LHCN-M2 (cell line): ENCODE results near the gene ALOXE3. TPM values are rescaled to one million over a fixed set of nuclear protein-coding genes. Genes with fewer than 3 reads are reported as not detected.
"Not testable (repeated sequence)": the region's sequence is repeated elsewhere in the genome, so short reads cannot be mapped to it uniquely, and the experiment has no call there.

ENCODE experiments used
- DNase-seq: peaks from one replicate; pipeline ENCODE4 v3.0.0-alpha.2; 2012; ENCODE audit warnings: low read depth
- total RNA-seq: library from RNA; depleted of rRNA; stranded (reverse); fragments of >200 nt; gene quantifications from 2 replicates; pipeline ENCODE4 v1.2.3, GENCODE V29; 2014

The ALOXE3 gene
- total RNA-seq, 1 experiment from 2014 or later: not detected

DNA sequence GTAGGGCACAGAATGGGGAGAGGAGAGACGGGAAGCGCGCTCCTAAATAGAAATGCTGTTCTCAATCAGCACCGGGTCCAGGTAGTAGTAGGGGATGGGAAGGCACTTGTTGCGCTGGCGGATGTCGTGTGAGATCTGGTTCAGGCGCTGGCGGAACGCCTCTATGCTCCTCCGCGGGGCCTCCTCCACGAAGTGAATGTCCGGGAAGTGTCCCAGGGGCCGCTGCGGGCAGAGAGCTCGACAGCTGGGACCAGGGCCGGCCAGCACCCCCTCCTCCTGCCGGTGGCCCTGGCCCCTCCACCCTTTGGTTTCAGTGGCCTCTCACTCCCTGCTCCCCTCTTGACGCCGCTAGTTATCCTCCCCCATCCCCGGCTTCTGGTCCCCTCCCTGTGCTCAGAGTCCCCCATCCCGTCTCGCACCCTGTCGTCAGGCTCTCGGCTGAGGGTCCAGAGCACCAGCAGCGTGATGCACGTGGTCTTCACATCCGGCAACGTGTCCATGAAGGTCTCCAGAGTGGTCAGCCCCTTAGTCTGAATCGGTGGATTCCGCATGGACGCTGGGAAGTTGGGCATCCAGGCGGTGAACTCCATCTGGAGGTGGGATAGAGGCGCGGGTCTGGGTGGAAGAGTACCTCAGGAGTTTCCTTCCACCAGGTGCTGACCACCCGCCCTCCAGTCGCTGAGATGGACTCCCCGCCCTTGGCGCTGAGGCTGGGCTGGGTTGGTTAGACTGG, 45.4 kb downstream of the ALOXE3 start:
- no peak for DNase-seq

DNA sequence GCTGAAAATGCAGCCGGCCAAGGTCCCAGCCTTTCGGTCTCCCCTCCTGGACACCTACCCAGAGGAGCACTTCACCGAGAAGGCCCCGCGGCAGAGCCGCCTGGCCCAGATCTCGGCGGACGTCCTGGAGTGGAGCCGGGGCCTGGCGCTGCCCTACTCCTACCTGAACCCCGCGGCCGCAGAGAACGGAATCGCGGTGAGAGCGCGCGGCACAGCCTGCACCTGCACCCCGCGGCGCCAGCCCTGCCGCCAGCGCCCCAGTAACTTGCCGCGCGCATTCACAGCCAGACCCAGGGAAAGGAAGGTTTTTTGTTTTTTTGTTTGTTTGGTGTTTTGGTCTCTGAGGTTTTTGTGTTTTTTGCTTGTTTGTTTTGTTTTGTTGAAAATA, 46.0 kb downstream of the ALOXE3 start:
- DNase-seq: no peak

DNA sequence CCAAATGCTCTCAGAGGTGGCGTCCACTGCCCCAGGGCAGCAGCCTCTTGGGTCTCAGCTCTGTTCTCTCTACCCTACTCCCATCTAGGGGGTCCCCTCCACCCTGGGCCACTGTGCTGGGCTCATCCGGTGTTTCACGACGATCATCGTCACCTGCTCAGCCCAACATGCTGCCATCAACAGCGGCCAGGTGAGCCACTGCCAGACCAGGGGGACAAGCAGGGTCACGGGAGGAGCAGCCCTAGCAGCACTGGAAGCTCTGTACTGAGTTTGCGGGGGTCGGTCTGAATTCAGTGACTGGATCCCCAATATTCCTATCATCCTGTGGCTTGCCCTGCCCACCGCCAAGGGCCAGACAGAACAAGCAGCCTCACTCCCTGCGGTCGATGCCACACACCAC, 46.8 kb downstream of the ALOXE3 start:
- DNase-seq: no peak

DNA sequence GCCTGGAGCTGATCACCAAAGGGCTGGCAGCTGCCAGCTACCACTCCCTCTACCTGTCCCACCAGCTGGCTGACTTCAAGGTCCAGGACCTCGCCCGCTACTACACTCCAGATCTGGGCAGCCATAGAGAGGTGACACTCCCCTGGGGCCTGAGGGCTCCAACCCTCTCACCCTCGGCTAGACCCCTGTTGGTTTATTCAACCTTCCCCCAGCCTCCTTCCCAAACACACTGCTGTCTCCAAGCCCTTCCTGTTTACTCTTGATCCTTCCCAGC, 48.8 kb downstream of the ALOXE3 start:
- DNase-seq: no peak

DNA sequence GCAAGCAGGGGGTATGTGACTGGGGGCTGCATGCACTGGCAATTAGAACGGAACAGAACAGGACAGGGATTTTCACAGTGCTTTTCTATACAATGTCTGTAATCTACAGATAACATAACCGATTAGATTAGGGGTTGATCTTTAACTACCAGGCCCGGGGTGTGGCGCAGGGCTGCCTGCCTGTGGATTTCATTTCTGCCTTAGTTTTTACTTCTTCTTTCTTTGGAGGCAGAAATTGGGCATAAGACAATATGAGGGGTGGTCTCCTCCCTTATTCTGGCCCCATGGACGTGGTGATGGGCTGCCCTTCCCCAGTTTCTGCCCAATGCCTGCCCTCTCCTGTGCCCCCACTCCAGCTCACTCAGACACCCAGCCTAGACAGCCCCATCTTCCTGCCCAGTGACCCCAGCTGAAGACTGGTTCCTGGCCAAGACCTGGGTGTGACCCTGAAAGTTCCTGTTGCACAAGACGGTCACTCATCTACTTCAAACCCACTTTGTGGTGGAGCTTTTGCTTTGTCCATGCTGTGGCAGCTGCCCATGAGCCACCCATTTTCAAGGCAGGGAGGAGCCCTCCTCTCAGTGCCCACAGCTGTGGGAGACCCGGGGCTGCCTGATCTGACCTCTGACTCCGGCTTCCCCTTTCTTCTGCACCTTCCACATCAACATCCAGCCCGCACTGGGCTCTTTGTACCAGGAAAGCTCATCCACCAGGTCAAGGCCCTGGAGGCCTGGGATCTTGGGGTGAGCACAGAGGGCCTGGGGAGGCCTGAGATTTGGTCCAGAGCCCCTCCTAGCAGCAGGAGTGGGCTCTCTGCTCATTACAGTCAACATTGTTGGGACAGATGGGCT, 49.4 kb downstream of the ALOXE3 start:
- DNase-seq: no peak

DNA sequence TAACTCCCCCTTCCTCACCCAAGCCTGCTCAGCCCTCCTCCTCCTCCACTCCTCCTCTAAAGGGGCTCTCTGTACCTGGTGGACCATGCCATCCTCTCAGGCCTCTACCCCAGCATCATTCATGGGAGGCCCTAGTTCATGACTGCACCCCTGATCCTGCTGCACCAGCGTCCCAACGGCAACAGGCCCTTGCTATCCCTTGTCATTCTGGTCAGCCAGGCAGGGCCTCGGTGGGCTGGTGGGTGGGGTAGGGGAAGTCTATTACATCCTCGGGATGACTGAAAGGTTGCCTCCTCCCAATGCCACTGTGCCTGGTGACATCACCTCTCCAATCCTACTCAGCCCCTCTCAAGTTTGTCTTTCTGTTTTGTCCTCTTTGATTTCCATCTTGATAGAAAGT, 50.5 kb downstream of the ALOXE3 start:
- DNase-seq: no peak

DNA sequence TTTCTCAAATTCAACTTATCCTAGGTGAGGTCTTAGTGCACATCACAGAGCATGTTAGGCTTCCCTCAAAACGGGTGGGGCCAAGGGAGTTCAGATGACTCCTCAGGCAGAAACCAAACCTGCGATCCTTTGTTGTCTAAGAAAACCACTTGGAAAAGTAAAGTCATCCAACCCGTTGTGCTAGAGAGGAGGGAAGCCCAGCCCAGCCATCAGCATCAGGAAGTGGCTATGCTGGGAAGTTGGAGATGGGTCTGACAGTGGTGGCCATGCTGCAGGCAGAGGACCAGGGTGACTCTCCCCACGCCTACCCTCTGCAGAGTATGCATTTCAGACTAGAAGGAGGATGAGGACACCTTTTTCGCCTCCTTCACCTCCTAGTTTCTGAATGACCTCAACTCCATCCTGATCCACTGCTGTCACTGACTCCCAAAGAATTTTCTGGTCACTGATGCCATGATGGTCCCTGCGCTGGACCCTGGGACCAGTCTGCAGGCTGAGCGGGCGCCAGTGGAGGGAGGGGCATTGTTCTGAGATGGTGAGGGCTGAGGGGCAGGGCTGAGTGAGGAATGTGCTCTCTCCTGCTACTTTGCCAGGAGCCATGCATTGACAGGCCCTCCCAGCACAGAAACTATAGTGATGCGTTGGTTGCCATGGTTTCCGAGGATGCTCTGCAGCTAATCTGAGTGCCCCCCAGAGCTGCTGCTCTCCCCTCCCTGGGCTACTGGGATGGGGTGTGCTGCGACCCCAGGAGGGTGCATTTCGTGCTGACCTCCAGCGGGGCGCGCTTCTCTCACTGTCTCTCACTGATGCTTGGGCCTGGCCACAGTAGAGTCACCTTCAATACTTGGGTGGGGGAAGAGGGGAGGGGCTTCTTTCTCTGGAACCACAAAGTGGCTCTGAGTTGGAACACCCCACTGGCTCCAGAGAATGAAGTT, 51.2 kb downstream of the ALOXE3 start:
- DNase-seq: no peak

DNA sequence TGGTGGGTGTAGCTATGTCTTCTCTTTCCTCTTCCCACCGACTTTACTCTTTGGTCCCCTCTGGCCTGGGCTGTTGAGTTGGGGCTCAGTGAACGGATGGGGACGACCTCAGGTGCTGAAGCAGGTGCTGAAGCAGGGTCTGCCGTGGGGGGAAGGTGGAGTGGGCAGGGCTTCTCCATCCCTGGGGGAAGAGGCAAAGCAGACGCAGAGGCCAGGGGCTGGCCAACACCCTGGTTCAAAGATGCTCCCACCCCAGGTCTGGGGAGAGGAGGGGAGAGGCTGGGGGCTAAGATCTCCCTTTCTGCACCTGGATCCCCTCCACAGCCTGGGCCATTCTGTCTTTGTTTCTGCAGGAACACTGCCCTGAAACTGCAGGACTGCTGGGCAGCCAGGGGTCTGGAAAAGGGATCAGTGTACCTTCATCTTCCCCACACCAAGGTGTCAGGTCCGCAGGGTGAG, 53.7 kb downstream of the ALOXE3 start:
- no peak for DNase-seq

DNA sequence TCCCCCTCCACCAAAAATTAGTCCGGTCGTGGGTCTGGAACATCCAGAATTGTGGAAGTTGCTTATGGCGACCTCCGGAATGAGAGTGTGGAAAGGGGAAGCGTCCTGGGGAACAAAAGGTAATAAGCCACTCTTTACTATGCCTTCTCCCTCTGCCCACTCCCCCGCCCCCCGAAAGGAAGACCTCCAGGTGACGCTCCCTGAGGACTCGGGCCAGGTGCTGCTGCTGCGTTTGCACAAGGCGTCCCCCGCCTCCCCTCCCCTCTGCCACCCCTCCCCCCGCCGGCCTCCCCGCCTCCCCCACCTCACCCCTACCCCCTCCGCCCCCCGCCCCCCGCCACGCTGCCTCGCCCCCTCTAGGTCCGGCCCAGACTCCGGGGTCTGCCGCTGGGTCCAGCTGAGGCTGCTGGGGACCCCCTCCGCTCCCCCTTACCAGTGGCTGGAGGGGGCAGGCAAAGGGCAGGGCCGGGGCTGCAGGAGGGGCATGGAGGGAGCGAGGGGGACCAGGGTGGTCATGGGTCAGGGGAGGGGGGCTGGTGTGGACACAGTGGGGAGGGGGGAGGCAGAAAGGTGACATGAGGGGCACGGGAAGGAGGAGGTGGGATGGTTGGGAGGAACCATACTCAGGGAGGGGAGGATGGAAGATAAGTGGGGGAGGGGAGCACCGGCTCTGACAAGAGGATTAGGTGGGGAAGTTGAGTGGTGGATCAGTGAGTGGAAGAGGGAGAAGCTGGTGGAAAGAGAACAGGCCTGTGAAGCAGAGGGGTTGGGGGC, 54.4 kb downstream of the ALOXE3 start:
- no peak for DNase-seq

DNA sequence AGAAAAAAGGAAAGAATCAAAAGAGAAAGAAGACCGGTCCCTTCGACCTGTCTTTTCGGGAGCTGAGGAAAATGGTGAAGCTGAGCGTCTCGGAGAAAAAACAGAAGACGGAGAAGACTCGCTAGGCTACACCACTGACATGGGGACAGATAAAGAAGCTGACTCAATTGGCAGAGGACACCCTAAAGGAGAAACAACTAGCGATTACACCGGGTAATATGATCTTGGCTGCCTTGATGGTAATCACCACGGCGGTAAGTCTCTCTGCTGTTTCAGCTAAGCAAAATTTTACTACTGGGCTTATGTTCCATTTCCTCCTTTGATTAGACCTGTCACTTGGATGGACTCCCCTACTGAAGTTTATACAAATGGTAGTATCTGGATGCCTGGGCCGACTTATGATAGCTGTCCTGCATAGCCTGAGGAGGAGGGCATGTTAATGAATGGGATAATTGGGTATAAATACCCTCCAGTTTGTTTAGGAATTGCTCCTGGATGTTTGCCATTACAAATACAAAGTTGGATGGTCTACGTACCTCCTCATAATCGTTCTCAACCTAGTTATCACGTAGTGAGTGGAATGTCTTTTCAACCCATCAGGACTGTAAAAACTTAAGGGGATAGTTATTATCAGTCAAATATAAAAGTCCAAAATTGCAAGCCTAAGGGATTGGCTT, 55.4 kb downstream of the ALOXE3 start:
- DNase-seq: no peak

DNA sequence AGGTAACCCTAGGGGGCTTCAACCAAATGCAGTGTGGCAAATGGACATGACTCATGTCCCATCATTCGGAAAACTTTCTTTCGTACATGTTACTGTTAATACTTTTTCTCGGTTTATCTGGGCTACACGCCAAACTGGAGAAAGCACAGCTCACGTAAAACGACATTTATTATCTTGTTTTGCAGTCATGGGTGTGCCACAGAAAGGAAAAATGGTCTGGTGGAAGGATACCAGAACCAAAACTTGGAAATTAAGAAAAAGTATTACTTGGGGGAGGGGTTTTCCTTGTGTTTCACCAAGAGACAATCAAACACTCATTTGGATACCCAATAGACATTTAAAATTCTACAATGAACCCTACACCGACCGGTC, 55.9 kb downstream of the ALOXE3 start:
- no peak for DNase-seq

DNA sequence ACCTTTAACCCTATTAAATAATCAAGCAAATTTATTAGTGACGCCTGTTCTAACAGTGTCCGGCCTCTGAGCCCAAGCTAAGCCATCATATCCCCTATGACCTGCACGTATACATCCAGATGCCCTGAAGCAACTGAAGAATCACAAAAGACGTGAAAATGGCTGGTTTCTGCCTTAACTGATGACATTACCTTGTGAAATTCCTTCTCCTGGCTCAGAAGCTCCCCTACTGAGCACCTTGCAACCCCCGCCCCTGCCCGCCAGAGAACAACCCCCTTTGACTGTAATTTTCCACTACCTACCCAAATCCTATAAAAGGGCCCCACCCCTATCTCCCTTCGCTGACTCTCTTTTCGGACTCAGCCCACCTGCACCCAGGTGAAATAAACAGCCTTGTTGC, 56.5 kb downstream of the ALOXE3 start:
- DNase-seq: not testable (repeated sequence)

DNA sequence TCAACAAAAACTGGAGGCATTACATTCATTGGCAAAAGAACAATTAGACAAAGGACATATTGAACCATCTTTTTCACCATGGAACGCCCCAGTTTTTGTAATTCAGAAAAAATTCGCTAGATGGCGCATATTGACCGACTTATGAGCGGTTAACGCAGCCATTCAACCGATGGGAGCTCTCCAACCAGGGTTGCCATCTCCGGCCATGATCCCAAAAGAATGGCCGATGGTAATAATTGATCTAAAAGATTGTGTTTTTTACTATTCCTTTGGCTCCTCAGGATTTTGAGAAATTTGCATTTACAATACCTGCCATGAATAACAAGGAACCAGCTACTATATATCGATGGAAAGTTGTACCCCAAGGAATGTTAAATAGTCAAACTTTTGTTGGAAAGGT, 58.0 kb downstream of the ALOXE3 start:
- DNase-seq: peak; percentile 69

DNA sequence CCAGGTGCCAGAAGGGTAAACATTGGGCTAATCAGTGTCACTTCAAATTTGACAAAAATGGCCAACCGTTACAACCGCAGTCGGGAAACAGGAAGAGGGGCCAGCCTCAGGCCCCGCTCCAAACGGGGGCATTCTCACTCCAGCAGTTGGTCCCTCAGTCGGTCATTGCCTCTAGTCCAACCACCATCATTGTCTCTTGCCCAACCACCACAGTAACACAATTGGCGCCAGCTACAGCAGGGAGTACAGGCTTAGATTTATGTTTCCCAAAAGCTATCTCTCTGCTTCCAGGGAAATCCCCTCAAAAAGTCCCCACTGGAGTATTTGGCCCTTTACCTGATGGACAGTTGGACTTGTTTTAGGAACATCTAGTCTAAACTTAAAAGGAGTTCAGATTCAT, 59.2 kb downstream of the ALOXE3 start:
- DNase-seq: no peak

DNA sequence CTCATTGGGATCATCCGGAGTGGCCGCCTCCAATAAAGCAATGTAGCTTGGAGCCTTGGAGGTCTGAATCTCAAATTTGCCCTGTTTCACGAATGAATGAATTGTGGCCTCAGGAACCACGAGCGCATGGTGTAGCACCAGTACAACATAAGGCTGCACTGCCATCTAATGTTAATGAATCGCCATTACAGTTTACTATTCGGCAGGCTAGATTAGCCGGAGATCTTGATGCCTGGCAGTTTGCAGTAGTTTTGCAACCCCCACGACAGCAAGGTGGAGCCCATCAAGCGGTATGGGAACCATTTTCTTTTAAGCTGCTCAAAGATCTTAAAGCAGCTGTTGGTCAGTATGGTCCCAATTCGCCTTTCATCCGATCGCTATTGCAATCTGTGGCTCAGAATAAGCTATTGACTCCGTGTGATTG, 60.6 kb downstream of the ALOXE3 start:
- DNase-seq: peak; percentile 79

DNA sequence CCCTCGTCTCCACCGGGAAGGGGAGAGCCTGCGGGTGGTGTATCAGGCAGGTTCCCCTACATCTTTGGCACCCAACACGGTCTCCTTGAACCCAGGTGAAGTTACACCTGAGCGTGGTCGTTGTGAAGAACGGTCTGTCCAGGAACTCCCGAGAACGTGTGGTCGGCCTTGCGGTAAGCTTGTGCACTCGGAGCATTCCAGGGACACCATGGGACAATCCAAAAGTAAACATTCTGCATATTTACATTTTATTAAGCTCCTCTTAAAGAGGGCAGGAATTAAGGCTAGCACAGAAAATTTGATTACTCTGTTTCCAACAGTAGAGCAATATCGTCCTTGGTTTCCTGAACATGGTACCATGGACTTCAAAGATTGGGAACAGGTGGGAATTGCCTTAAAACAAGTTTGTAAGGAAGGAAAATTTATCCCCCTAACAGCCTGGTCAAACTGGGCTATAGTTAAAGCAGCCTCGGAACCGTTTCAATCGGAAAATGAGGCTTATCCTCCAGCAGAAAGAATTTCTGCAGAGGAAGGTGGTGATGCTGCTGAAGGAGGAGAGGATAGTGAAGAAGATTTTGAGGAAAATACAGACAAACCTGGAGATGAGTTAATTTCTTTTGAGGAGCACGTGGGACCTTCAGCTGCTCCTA, 61.2 kb downstream of the ALOXE3 start:
- DNase-seq: no peak

DNA sequence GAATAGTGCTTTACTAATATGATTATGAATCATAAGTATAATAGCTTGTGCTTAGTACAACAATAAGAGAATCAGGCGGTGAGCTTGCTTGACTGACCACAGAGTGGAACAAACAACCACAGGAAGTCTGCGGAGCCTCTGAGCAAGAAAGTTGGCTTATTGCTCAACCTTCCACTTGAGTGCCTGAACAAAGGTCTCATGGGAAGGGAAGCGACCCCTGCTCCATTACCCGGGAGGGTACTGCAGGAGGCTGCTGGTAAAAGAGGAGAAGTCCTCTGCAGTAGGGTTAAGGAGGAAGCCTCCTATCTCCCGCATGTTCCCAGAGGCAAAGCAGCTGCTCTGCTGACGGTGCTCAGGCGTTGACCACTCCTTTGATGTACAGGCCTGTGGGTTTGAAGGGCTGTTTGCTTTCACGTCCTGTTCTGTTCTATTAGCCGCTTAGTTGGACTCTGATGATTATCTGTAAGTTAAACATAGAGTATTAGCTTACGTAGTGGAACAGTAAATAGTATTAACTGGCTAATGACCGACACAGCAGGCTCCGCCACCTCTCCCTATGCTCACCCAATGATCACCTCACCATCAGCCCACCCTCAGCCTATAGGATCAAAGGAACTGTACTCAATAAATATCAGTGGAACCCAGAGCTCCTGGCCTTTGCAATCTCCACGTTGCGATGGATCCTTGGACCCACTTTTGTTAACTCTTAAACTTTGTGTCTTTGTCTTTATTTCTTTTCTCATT, 61.9 kb downstream of the ALOXE3 start:
- peak; percentile 86 for DNase-seq

DNA sequence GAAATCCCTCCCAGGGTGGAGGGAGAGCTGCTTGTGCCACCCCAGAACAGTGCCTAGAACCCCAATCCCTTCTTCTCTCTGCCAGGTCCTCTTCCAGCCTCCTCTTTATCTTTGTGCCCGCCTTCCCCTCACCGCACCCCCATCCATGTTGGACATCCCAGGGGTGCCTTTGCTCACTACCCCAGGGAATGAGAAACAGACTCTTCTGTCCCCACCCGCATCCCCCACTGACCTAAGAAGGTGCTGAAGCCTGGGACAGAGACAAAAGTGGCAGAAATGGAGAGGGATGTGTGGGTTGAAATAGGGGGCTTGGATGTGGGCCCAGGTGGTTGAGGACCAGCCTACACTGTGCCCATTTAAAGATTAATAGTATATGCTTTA, 62.5 kb downstream of the ALOXE3 start:
- DNase-seq: no peak

DNA sequence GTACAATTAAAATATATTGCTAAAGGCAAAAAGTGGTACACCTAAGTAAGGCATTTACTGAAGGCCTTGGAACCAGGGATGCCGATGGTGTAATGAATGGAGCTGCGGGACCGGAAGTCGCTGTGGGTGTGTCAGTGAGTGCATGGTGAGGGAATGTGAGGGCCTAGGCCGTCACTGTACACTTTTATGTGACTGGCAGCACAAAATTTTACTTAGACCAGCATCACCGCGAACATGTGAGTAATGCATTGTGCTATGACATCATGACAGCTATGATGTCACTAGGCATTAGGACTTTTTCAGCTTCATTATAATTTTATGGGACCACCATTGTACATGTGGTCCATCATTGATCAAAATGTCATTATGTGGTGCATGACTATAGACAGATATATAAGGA, 64.7 kb downstream of the ALOXE3 start:
- no peak for DNase-seq
